ENCODE results near the gene SFXN2.

Gene SFXN2

DNA sequence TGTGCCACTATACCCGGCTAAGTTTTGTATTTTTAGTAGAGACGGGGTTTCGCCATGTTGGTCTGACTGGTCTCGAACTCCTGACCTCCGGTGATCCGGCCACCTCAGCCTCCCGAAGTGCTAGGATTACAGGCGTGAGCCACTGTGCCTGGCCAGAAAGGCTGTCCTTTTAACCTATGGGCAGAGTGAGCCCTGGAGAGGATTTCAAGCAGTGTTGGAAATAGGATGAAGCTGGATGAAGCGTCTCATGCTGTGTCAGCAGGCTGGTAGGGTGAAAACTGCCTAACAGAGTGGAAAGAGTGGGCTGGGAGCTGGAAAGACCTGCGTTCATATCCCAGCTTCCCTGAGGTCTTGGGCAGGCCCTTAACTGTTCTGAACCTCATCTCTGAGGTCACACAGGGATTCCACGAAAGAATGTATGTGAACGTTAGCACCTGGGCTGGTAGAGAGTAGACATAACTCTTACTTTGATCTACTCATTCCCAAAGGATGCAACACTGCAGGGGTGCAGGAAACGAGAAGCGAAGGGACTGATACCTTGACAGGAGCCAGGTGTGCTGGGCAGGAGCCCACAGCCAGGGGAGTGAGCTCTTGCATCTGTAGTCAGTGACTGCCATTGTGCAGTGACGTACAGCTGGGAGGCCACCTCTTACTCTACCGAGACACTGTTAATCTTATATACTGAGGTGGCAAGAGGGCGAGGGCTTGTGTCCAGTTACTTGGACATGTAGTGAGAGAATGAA lies 63.4 kb downstream of the SFXN2 start:
- DNase-seq (ENCODE audit: low read depth), result no peak

DNA sequence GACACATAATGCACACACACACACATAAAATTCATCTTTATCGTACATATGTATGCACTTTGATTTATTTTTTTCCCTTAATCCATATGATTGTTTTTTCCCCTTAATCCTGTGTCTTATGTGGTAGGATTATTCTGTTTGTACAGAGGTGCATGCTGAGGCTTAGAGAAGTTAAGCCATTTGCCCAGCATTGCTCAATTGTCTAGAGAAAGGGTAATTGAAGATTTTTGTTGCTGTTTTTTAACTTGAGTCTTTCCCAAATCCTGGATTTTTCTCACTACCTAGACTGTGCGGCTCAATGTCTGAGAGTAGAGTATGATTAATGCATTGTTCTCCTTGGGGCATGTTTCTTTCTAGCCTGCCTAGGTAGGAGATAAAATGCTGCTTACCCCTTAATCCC lies 64.3 kb downstream of the SFXN2 start:
- DNase-seq (ENCODE audit: low read depth), result no peak

DNA sequence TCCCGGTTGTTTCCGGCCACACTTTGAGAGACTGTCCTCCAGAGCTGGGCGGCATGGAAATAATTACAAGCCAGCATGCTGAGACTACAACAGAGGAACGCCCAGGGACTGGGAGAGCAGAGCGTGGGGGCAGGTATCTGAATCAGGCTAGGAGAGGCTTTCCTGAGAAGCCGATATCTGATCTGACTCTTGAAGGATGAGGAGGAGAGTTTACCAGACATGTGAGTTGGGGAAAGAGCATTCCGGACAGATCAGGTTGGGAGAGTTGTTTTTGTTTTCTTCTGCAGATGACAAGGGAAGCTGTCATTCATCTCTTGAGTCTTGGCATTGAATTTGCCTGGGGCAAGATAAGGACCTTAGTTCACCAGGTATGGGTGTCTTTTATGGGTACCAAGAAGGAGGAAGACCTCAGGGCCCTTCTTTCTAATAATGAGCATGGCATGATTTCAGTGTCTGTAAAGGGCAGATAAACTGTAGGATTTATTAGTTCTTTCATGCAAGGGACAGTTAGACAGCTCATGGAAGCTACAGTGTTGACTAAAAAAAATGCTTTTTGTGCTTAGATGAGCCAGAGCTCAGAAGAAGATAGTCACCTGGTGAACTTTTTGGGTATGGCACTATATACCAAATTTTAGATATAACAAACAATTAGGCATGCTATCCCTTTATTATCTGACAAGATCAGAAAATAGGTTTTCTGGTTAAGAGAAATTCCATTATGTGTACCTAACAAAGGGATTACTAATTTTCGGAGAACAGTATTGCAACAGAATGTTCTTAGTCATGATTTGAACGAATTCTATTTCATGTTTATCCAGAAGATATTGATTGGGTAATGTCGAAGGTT lies 65.5 kb downstream of the SFXN2 start:
- no peak for DNase-seq (ENCODE audit: low read depth)

DNA sequence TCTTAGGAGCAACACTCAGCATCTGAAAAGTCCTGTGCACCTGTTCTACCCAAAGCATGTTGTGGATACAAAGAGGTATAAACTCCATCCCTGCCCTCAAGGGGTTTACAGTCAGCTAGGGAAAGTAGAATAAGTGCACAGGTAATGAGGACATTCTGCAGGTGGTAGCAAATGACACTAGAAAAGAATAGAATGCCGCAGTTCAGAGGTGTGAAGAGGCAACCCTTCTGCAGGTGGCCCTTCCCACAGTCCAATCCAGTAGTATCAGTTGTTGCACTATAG lies 66.0 kb downstream of the SFXN2 start:
- no peak for DNase-seq (ENCODE audit: low read depth)

GRCh38 chr10:102781090-102781920 lies 66.9 kb downstream of the SFXN2 start:
- no peak for DNase-seq (ENCODE audit: low read depth)

DNA sequence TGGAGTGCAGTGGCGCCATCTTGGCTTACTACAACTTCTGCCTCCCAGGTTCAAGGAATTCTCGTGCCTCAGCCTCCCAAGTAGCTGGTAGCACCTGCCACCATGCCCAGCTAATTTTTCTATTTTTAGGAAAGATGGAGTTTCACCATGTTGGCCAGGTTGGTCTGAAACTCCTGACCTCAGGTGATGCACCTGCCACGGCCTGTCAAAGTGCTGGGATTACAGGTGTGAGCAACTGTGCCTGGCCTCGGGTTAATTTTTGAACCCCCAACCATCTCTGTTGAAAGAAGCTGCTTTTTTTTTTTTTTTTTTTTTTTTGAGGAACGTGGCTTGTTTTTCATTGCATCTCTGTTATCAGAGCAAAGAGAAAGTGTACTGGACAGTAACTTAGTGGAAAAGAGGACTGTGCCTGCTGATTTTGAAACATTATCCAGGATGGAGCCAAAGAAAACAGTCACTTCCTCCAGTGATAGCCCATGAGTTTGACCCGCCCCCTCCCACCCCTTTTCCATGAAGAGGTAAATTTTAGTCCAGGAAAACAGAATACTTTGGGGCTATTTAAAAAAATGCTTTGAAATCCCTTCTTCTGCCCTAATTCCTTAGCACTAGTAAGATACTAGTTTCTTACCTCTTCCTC lies 67.6 kb downstream of the SFXN2 start:
- DNase-seq (ENCODE audit: low read depth), result no peak

DNA sequence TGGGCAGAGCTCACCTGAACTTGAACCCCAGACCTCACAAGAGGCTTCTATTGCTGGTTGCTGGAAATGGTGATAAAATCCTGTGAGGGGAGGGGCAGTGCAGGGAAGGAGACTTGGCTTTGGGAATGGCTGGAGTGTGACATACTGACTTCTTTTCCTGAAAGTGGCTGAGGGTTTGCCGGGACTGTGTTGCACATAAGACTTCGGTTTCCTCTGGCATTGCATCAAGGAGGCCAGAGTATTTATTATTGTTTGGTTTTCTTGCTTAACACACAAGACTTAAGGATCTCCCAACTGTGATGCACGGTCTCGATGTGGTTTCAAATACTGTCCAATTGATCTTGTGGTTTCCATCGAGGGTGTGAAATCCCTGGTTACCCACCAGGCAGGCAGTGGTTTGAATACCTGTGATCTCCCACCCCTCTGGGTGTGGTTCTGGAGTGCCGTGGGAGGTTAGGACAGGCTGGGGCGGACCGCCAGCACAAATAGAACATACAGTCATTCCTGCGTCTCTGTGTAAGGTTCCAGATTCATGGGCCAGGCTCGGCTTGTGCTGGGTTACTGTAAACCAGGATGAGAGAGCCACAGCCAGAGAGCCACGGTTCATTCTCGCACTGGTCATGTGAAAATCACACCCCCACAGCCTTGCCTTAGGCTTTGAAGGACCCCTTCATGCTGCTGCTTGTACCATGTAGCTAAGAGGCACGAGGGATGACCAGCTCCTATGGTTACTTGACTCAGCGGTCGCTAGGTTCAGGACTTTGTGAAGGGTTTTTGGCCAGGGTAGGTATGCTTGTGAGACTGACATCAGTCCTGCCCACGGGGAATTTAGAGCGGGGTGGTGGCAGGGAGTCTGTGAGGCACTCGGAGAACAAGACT lies 68.5 kb downstream of the SFXN2 start:
- no peak for DNase-seq (ENCODE audit: low read depth)

DNA sequence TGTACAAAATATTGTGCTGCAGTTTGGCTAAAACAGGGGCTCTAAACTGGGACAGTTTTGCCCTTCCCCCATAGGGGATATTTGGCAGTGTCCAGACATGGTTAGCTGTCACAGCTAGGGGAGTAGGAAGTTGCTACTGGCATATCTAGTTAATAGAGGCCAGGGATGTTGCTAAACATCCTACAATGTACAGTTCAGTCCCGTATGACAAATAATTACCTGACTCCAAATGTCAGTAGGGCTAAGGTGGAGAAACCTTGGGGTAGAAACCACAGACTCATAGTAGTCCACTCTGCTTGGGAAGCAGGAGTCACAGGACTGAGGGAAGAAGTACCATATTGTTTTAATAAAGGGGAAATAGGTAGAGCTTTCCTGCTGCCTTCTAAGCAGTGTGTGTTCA lies 69.1 kb downstream of the SFXN2 start:
- DNase-seq (ENCODE audit: low read depth), result no peak

DNA sequence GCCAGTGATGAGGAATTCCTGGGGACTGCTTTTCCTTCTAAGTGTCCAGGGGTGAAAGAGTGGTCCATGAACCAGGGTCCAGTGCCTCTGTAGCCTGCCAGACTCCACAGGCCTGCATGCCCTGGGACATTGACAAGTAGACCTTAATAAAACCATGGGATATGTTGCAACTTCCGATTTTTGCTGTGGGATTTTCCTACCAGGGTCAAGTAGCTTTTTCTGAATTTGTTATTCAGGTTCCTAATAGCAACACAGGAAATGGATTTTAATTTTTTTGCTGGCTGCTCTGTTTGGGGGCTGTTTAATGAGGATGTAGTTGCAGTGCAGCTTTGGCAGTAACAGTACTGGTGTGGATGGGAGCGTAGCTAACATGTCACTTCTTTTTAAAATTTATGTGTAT lies 71.4 kb downstream of the SFXN2 start:
- DNase-seq (ENCODE audit: low read depth), result no peak

GRCh38 chr10:102791754-102792395 lies 77.4 kb downstream of the SFXN2 start:
- DNase-seq (ENCODE audit: low read depth), result no peak

Measured in activated T-cell treated with anti-CD3 and anti-CD28 coated beads for 48 hours (primary cell).